HepG2 (cell line): Measurements from ENCODE around the gene HES2. TPM values are rescaled to one million over a fixed set of nuclear protein-coding genes. Genes with fewer than 3 reads are reported as not detected.
A peak's percentile ranks its signal among the peaks of the same experiment; 100 is the strongest.

Experiments
- ARNT ChIP-seq: fragments of 450-650 bp; IDR thresholded peaks from 2 replicates; pipeline ENCODE4 v1.6.1; 2017
- HDAC1 ChIP-seq: sonication (generic); formaldehyde crosslinking; IDR thresholded peaks from 2 replicates; pipeline ENCODE4 v1.5.1; 2020; ENCODE audit warnings: mild to moderate bottlenecking, missing genetic modification reagents
- HMGXB4 ChIP-seq, 2 experiments: sonication (generic) in 1 of 2; formaldehyde crosslinking in 1 of 2; IDR thresholded peaks; 2 replicates each; pipeline versions ENCODE4 v1.4.0 to v1.6.1; 2018 to 2020; ENCODE audit warnings: missing genetic modification reagents in 2 of 2, borderline replicate concordance in 1 of 2, low read depth in 1 of 2, mild to moderate bottlenecking in 1 of 2, missing biosample characterization in 1 of 2
- MAF1 ChIP-seq: sonication (generic); formaldehyde crosslinking; IDR thresholded peaks from 2 replicates; pipeline ENCODE4 v1.5.0; 2020; ENCODE audit warnings: missing genetic modification reagents, borderline replicate concordance
- NCOA1 ChIP-seq: sonication (generic); formaldehyde crosslinking; IDR thresholded peaks from 2 replicates; pipeline ENCODE4 v1.9.0; 2021; ENCODE audit warnings: missing genetic modification reagents
- ZNF121 ChIP-seq: sonication (generic); formaldehyde crosslinking; IDR thresholded peaks from 2 replicates; pipeline ENCODE4 v1.5.0; 2020; ENCODE audit warnings: mild to moderate bottlenecking, missing genetic modification reagents
- ZNF18 ChIP-seq: sonication (generic); formaldehyde crosslinking; IDR thresholded peaks from 2 replicates; pipeline ENCODE4 v1.8.0; 2022; ENCODE audit warnings: mild to moderate bottlenecking, missing genetic modification reagents; ENCODE audit not compliant: insufficient replicate concordance
- ZNF512 ChIP-seq: sonication (generic); formaldehyde crosslinking; IDR thresholded peaks from 2 replicates; pipeline ENCODE4 v1.4.0; 2020; ENCODE audit warnings: mild to moderate bottlenecking, missing genetic modification reagents
- ZNF788 ChIP-seq: sonication (generic); formaldehyde crosslinking; IDR thresholded peaks from 2 replicates; pipeline ENCODE4 v1.5.0; 2020; ENCODE audit warnings: mild to moderate bottlenecking, missing genetic modification reagents, borderline replicate concordance
- ZXDC ChIP-seq: sonication (generic); formaldehyde crosslinking; IDR thresholded peaks from 2 replicates; pipeline ENCODE4 v1.5.0; 2020; ENCODE audit warnings: mild to moderate bottlenecking, missing genetic modification reagents
- polyA plus RNA-seq, 8 experiments: library from polyadenylated mRNA; depleted of rRNA in 3 of 8; stranded (reverse) in 7 of 8; unstranded in 1 of 8; fragments of >200 nt; fragmentation: Illumina TruSeq in 4 of 8; extraction: Trizol in 4 of 8; gene quantifications; 2 replicates each; pipeline versions ENCODE4 v1.2.1 to v1.2.3, GENCODE V29; 2011 to 2016; ENCODE audit warnings: low read depth in 4 of 8, missing spikeins in 1 of 8, mixed read lengths in 1 of 8; ENCODE audit not compliant: insufficient read depth in 1 of 8
- total RNA-seq, 5 experiments: library from RNA; depleted of rRNA; stranded (reverse); fragments of >200 nt; fragmentation: Illumina TruSeq; extraction: Trizol; gene quantifications; 2 replicates each; pipeline ENCODE4 v1.2.3, GENCODE V29; 2016; ENCODE audit warnings: low read depth in 1 of 5

The HES2 gene
- total and polyA plus RNA-seq, 2 of the 13 experiments (the other 11 are each of a cell fraction or from before 2014, with no cell fraction given) = 0.11 to 0.17 TPM

DNA sequence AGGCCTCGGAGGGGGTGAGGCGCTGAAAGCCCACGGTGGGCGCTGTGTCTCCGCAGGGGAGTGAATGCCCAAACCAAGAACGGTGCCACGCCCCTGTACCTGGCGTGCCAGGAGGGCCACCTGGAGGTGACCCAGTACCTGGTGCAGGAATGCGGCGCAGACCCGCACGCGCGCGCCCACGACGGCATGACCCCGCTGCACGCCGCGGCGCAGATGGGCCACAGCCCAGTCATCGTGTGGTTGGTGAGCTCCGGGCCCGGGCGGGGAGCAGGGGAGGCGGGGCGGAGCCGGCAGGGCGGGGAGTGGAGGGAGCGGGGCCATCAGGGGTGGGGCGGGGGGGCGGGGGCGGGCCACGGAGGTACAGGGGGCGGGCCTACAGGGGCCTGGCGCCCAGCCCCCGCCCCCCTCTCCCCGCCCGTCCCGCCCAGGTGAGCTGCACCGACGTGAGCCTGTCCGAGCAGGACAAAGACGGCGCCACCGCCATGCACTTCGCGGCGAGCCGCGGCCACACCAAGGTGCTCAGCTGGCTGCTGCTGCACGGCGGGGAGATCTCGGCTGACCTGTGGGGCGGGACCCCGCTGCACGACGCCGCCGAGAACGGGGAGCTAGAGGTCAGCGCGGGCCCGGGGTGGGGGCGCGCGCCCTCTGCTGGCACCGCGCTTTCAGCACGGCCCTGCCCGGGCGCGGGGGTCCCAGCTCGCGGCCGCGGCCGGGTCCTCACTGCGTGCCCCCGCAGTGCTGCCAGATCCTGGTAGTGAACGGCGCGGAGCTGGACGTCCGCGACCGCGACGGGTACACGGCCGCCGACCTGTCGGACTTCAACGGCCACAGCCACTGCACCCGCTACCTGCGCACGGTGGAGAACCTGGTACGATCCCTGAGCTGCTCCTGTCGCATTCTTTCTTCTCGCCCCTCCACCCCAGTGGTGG is 20.7 kb upstream of the HES2 start (continued):
- TF ChIP-seq ZNF512 (no peak), NCOA1 (CRISPR knock-in tag) (no peak), HMGXB4 (CRISPR knock-in tag; IDR thresholded peaks at IDR 0.05; ENCODE audit: borderline replicate concordance in 1 of 2, low read depth in 1 of 2) (peak in 1 of 2 experiments; percentile 55; a peak in 2 of 4 replicates), HDAC1 (no peak), ZXDC (no peak), ZNF788 (CRISPR knock-in tag) (peak; percentile 68; the same call in 1 of the 2 replicates), MAF1 (CRISPR knock-in tag) (no peak), ZNF18 (CRISPR knock-in tag) (no peak), ZNF121 (CRISPR knock-in tag) (peak; percentile 81), ARNT (no peak)
